ENCODE data around the gene VSIR. TPM values are rescaled to one million over a fixed set of nuclear protein-coding genes. Genes with fewer than 3 reads are reported as not detected.

VSIR gene
- total RNA-seq, 4 donors from 2014 or later = 54.1 to 120 (median 84.7) TPM

- no peak for TF ChIP-seq CTCF (IDR thresholded peaks at IDR 0.05; ENCODE audit: low read depth)
Measured at GRCh38 chr10:71697938-71698709, 75.2 kb downstream of the VSIR start.

Small RNAs within 50 kb of the gene (small RNA-seq; reads per million reads assigned to genes)
- not detected for gene MIR7152

Other genes starting within 250 kb of the VSIR start
- under 1 TPM in 2 of 4 donors, not detected in 2; 0.19 to 0.22 TPM for gene C10orf105, start 53.7 kb downstream of the VSIR start, total RNA-seq
- 1,000 to 10,000 TPM in 2 of 4 donors, 100 to 1,000 TPM in 2; 851 to 2,903 (median 1,278) TPM for gene PSAP, start 77.7 kb upstream of the VSIR start, total RNA-seq
- gene CHST3, start 190.9 kb upstream of the VSIR start, total RNA-seq = 10 to 100 TPM; 11.2 to 26.3 (median 17.9) TPM

Data from subcutaneous adipose tissue (tissue), 4 donors.